Measurements from ENCODE around the gene DNAJC16. TPM values are rescaled to one million over a fixed set of nuclear protein-coding genes. Genes with fewer than 3 reads are reported as not detected.

Gene DNAJC16
- total and polyA plus RNA-seq, 2 of the 13 experiments (the other 11 are each of a cell fraction or from before 2014, with no cell fraction given), result 11.4 to 15.4 TPM

DNA sequence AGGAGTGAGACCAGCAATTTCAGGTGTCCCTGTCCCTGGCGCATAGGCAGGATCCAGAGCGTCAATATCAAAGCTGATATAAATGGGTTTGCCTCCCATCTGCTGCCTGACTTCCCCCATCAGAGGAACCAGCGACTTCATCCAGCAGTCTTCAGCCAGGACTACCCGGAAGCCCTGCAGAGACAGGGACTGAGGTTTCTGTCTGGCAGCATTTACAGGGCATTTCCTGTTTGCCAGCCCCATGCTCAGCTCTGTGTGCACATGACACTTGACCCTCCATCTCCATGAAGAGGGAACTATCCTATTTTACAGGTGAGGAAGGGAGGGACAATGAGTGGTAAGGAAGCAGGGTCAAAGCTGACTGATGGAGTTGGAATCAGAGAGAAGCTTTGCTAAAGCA is 51.0 kb downstream of the DNAJC16 start:
- peaks cover 22% of the 10 kb centered on the region for H3K4me1 ChIP-seq (ENCODE audit: insufficient read depth, low read length)
- peaks cover 34 to 60% of the 10 kb centered on the region in 2 experiments for H3K36me3 ChIP-seq (replicated peaks in 1 of 2; ENCODE audit: control insufficient read depth in 1 of 2, insufficient read depth in 2 of 2, low read length in 2 of 2)
- H3K79me2 ChIP-seq (ENCODE audit: insufficient read depth, low read length), result peaks cover 9% of the 10 kb centered on the region
- in situ Hi-C loops (cut with HindIII; ENCODE audit: extremely low pct_ligation_motif_present, low pct_unique_long_range_greater_than_20kb), result no loop called here
- H3K9ac ChIP-seq (ENCODE audit: insufficient read depth, low read depth, low read length), result no peak overlapping the region
- no peak overlapping the region for H3K27ac ChIP-seq (ENCODE audit: extremely low read length, insufficient read depth, low read length)
- no peak for TF ChIP-seq CCAR2 (optimal IDR thresholded peaks at IDR 0.05; ENCODE audit: low read depth, low read length)
- 0 out of 4 replicates have a peak, but pooled peaks of 1 of the 2 experiments have one; percentile 19 for TF ChIP-seq POLR2A (IDR thresholded peaks at IDR 0.05; ENCODE audit: insufficient read depth in 1 of 2, low read depth in 2 of 2, low read length in 2 of 2)
- TF ChIP-seq U2AF2 (IDR thresholded peaks at IDR 0.05; ENCODE audit: low read depth, low read length), result no peak
- TF ChIP-seq, protein P1, sequence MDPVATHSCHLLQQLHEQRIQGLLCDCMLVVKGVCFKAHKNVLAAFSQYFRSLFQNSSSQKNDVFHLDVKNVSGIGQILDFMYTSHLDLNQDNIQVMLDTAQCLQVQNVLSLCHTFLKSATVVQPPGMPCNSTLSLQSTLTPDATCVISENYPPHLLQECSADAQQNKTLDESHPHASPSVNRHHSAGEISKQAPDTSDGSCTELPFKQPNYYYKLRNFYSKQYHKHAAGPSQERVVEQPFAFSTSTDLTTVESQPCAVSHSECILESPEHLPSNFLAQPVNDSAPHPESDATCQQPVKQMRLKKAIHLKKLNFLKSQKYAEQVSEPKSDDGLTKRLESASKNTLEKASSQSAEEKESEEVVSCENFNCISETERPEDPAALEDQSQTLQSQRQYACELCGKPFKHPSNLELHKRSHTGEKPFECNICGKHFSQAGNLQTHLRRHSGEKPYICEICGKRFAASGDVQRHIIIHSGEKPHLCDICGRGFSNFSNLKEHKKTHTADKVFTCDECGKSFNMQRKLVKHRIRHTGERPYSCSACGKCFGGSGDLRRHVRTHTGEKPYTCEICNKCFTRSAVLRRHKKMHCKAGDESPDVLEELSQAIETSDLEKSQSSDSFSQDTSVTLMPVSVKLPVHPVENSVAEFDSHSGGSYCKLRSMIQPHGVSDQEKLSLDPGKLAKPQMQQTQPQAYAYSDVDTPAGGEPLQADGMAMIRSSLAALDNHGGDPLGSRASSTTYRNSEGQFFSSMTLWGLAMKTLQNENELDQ (CRISPR knock-in tag; IDR thresholded peaks at IDR 0.05; ENCODE audit: borderline replicate concordance), result no peak
- no peaks in the 10 kb centered on the region for H3K9me3 ChIP-seq (ENCODE audit: low read length)
- H3K27me3 ChIP-seq (ENCODE audit: control insufficient read depth in 1 of 2, insufficient read depth in 2 of 2, low read length in 2 of 2), result no peaks in the 10 kb centered on the region
- ChIA-PET CTCF (ENCODE audit: low intra/inter-chr PET ratio, low total read pairs) (no interaction called here), POLR2A (interaction anchor here (0.9 kb wide), 1 partner anchor 19 kb away, joined by 3 read pairs; no protein-coding TSS in a partner anchor)
- no peak overlapping the region for H3K4me2 ChIP-seq (ENCODE audit: low read depth, low read length)
- 96% methylated on average over 3 of the region's 4 CpGs for WGBS (ENCODE audit: low lambda C conversion rate)
- DNase-seq (ENCODE audit: low spot score) (no peak), ATAC-seq (no peak), FAIRE-seq (no peak)
- H3K4me3 ChIP-seq (replicated peaks in 1 of 3; ENCODE audit: insufficient read depth in 1 of 3, low read depth in 2 of 3, low read length in 3 of 3), result no peak overlapping the region
- H4K20me1 ChIP-seq (ENCODE audit: insufficient read depth, low read length), result no peaks in the 10 kb centered on the region
- H2AFZ ChIP-seq (ENCODE audit: low read length), result no peak overlapping the region
- intact Hi-C loops (cut with micrococcal nuclease; ENCODE audit: unreplicated experiment), result no loop called here
- no TSS peak for BruUV-seq (replicated peaks)

DNA sequence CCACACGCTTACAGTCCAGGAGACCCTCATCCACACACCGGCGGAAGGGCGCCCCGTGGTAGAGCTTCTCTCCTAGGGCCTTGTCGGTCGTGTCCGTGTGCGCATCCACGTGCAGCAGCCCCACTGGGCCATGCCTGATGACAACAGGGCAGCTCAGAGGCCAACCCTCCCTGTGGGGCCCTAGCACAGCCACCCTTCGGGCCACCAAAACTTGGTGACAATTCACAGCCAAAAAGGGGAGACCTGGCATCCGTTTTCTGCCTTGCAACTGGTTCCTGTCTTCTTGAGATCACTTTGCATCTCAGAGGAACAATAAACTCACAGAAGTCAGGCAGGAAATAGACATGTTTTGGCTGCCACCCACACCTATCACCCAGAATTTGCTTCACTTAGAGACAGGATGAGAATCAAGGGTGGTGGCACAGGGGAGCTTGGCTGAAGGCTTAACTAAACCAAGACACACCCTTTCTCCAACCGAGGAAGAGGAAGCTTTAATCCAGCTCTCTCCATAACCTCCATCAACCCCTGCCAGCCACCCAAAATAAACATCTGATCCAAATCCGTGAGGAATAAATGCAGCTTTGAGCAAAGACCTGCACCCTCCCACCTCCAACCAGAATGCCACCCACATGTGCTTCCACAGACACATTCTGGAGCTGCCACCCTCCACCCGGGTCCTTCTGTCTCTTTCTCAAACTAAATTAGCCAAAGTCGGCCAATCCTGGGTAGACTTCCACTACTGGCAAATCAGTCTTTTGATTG is 52.5 kb downstream of the DNAJC16 start:
- CTCF ChIA-PET (ENCODE audit: low intra/inter-chr PET ratio, low total read pairs), result no interaction called here
- in situ Hi-C loops (cut with HindIII; ENCODE audit: extremely low pct_ligation_motif_present, low pct_unique_long_range_greater_than_20kb) (no loop called here), intact Hi-C loops (cut with micrococcal nuclease; ENCODE audit: unreplicated experiment) (no loop called here)
- Histone ChIP-seq H3K4me1 (ENCODE audit: insufficient read depth, low read length) (peaks cover 34% of the 10 kb centered on the region), H3K79me2 (ENCODE audit: insufficient read depth, low read length) (peaks cover 23% of the 10 kb centered on the region), H3K36me3 (replicated peaks in 1 of 2; ENCODE audit: control insufficient read depth in 1 of 2, insufficient read depth in 2 of 2, low read length in 2 of 2) (peaks cover 33 to 51% of the 10 kb centered on the region in 2 experiments), H3K4me3 (replicated peaks in 1 of 3; ENCODE audit: insufficient read depth in 1 of 3, low read depth in 2 of 3, low read length in 3 of 3) (no peak overlapping the region), H3K9ac (ENCODE audit: insufficient read depth, low read depth, low read length) (no peak overlapping the region), H3K9me3 (ENCODE audit: low read length) (no peaks in the 10 kb centered on the region), H4K20me1 (ENCODE audit: insufficient read depth, low read length) (no peaks in the 10 kb centered on the region), H2AFZ (ENCODE audit: low read length) (no peak overlapping the region), H3K27ac (ENCODE audit: extremely low read length, insufficient read depth, low read length) (no peak overlapping the region), H3K27me3 (ENCODE audit: control insufficient read depth in 1 of 2, insufficient read depth in 2 of 2, low read length in 2 of 2) (no peaks in the 10 kb centered on the region), H3K4me2 (ENCODE audit: low read depth, low read length) (no peak overlapping the region)
- WGBS (ENCODE audit: low lambda C conversion rate), result 94% methylated on average over 7 of the region's 16 CpGs
- no TSS peak for BruUV-seq (replicated peaks)
- no peak for FAIRE-seq
- ATAC-seq, result no peak; the same call in 2 of the 3 replicates
- 0 out of 4 replicates have a peak, but pooled peaks of 1 of the 2 experiments have one; percentile 18 for TF ChIP-seq POLR2A (IDR thresholded peaks at IDR 0.05; ENCODE audit: insufficient read depth in 1 of 2, low read depth in 2 of 2, low read length in 2 of 2)
- peak; percentile 18 for TF ChIP-seq MED8 (CRISPR knock-in tag; IDR thresholded peaks at IDR 0.05; ENCODE audit: insufficient replicate concordance)
- no peak for TF ChIP-seq ZNF777 (CRISPR knock-in tag; IDR thresholded peaks at IDR 0.05)
- no peak for TF ChIP-seq NCOA5 (CRISPR knock-in tag; IDR thresholded peaks at IDR 0.05)
- peak; percentile 82 for TF ChIP-seq AGO2 (optimal IDR thresholded peaks at IDR 0.05; ENCODE audit: low read depth, low read length)
- TF ChIP-seq RBFOX2 (IDR thresholded peaks at IDR 0.05; ENCODE audit: low read depth, low read length), result peak; percentile 59
- TF ChIP-seq FOXC1 (CRISPR knock-in tag; IDR thresholded peaks at IDR 0.05; ENCODE audit: borderline replicate concordance), result 0 out of 2 replicates have a peak, but pooled peaks have one; percentile 32
- TF ChIP-seq THAP9 (CRISPR knock-in tag; IDR thresholded peaks at IDR 0.05; ENCODE audit: borderline replicate concordance), result no peak
- no peak for DNase-seq (ENCODE audit: low spot score)
- POLR2A ChIA-PET, result interaction anchor here (1.0 to 1.3 kb wide), 2 partner anchors 8 to 17 kb away, joined by 3 to 4 read pairs; no protein-coding TSS in a partner anchor

Data from HepG2 (cell line).